Measurements from ENCODE around the gene ABCF2. TPM values are rescaled to one million over a fixed set of nuclear protein-coding genes. Genes with fewer than 3 reads are reported as not detected.

Gene ABCF2
- total and polyA plus RNA-seq, 3 experiments from 2014 or later: 36.7 to 95.1 (median 86.5) TPM

- CTCF ChIA-PET: interaction anchor here (0.7 kb wide), 1 partner anchor 28 kb away, joined by 3 read pairs; no protein-coding TSS in a partner anchor
Measured at GRCh38 chr7:151271699-151272355, 44.8 kb upstream of the ABCF2 start.

GRCh38 chr7:151269511-151269910 lies 42.5 kb upstream of the ABCF2 start:
- H3K4me1 Mint-ChIP-seq: peaks cover 9 to 20% (median 17%) of the 10 kb centered on the region in 3 donors
- peaks cover 0 to 10% of the 10 kb centered on the region in 2 donors for H3K27me3 Mint-ChIP-seq
- Histone ChIP-seq H3K4me1 (ENCODE audit: insufficient read depth, low read length) (peaks cover 11% of the 10 kb centered on the region), H3K9me3 (ENCODE audit: low read length) (no peaks in the 10 kb centered on the region), H3K27ac (ENCODE audit: low read depth, low read length) (no peak overlapping the region), H3K4me3 (ENCODE audit: low read length) (no peak overlapping the region), H3K27me3 (ENCODE audit: insufficient read depth, low read length, poor library complexity, severe bottlenecking) (no peaks in the 10 kb centered on the region), H3K36me3 (ENCODE audit: insufficient read depth, low read length) (no peaks in the 10 kb centered on the region)
- peak overlapping the region in 3 of 8 donors; percentile 27 to 65 (median 36) for H3K27ac Mint-ChIP-seq
- ChIA-PET CTCF (no interaction called here), POLR2A (no interaction called here)
- H3K36me3 Mint-ChIP-seq: peaks cover 0 to 1% (median 0%) of the 10 kb centered on the region in 3 donors
- no peak overlapping the region for H3K4me3 Mint-ChIP-seq
- no peak for DNase-seq
- no peaks in the 10 kb centered on the region for H3K9me3 Mint-ChIP-seq

More at GRCh38 chr7:151271699-151272355, 44.8 kb upstream of the ABCF2 start:
- peaks cover 19% of the 10 kb centered on the region for H3K4me1 ChIP-seq (ENCODE audit: insufficient read depth, low read length)
- H3K27ac ChIP-seq (ENCODE audit: low read depth, low read length): no peak overlapping the region
- Mint-ChIP-seq H3K9me3 (no peaks in the 10 kb centered on the region), H3K27me3 (peaks cover 0 to 4% of the 10 kb centered on the region in 2 donors), H3K36me3 (peaks cover 0 to 1% (median 0%) of the 10 kb centered on the region in 3 donors), H3K4me3 (no peak overlapping the region), H3K4me1 (peaks cover 21 to 35% (median 31%) of the 10 kb centered on the region in 3 donors), H3K27ac (peak overlapping the region; percentile 0 to 80 (median 42))
- peak in 2 of 5 donors; percentile 15 to 44 for DNase-seq
- no peak overlapping the region for H3K4me3 ChIP-seq (ENCODE audit: low read length)
- no peaks in the 10 kb centered on the region for H3K36me3 ChIP-seq (ENCODE audit: insufficient read depth, low read length)
- POLR2A ChIA-PET: no interaction called here
- H3K9me3 ChIP-seq (ENCODE audit: low read length): no peaks in the 10 kb centered on the region
- H3K27me3 ChIP-seq (ENCODE audit: insufficient read depth, low read length, poor library complexity, severe bottlenecking): no peaks in the 10 kb centered on the region

- no peaks in the 10 kb centered on the region for H3K4me1 ChIP-seq (ENCODE audit: insufficient read depth, low read length)
- no peak overlapping the region for H3K4me3 Mint-ChIP-seq
- H3K27ac Mint-ChIP-seq: no peak overlapping the region
- H3K36me3 ChIP-seq (ENCODE audit: insufficient read depth, low read length): no peaks in the 10 kb centered on the region
- H3K4me1 Mint-ChIP-seq: no peaks in the 10 kb centered on the region
- DNase-seq: no peak
- POLR2A ChIA-PET: no interaction called here
- H3K4me3 ChIP-seq (ENCODE audit: low read length): no peak overlapping the region
- H3K9me3 ChIP-seq (ENCODE audit: low read length): no peaks in the 10 kb centered on the region
- peaks cover 8% of the 10 kb centered on the region for H3K27me3 ChIP-seq (ENCODE audit: insufficient read depth, low read length, poor library complexity, severe bottlenecking)
- H3K27ac ChIP-seq (ENCODE audit: low read depth, low read length): no peak overlapping the region
- H3K27me3 Mint-ChIP-seq: peaks cover 6 to 13% of the 10 kb centered on the region in 2 donors
- H3K9me3 Mint-ChIP-seq: no peaks in the 10 kb centered on the region
- peaks cover 0 to 1% (median 0%) of the 10 kb centered on the region in 3 donors for H3K36me3 Mint-ChIP-seq
- CTCF ChIA-PET: interaction anchor here (1.4 kb wide), 1 partner anchor 18 kb away, joined by 3 read pairs; no protein-coding TSS in a partner anchor
Measured at GRCh38 chr7:151265351-151265931, 38.4 kb upstream of the ABCF2 start.

- Histone ChIP-seq H3K4me1 (ENCODE audit: insufficient read depth, low read length) (no peaks in the 10 kb centered on the region), H3K36me3 (ENCODE audit: insufficient read depth, low read length) (no peaks in the 10 kb centered on the region), H3K27ac (ENCODE audit: low read depth, low read length) (no peak overlapping the region), H3K27me3 (ENCODE audit: insufficient read depth, low read length, poor library complexity, severe bottlenecking) (peaks cover 8% of the 10 kb centered on the region), H3K9me3 (ENCODE audit: low read length) (no peaks in the 10 kb centered on the region), H3K4me3 (ENCODE audit: low read length) (no peak overlapping the region)
- Mint-ChIP-seq H3K9me3 (no peaks in the 10 kb centered on the region), H3K4me1 (no peaks in the 10 kb centered on the region), H3K4me3 (no peak overlapping the region), H3K36me3 (peaks cover 0 to 1% (median 0%) of the 10 kb centered on the region in 3 donors), H3K27me3 (peaks cover 6 to 15% of the 10 kb centered on the region in 2 donors), H3K27ac (no peak overlapping the region)
- DNase-seq: no peak
- CTCF ChIA-PET: no interaction called here
- POLR2A ChIA-PET: no interaction called here
Measured at GRCh38 chr7:151264615-151265014, 37.6 kb upstream of the ABCF2 start.

DNA sequence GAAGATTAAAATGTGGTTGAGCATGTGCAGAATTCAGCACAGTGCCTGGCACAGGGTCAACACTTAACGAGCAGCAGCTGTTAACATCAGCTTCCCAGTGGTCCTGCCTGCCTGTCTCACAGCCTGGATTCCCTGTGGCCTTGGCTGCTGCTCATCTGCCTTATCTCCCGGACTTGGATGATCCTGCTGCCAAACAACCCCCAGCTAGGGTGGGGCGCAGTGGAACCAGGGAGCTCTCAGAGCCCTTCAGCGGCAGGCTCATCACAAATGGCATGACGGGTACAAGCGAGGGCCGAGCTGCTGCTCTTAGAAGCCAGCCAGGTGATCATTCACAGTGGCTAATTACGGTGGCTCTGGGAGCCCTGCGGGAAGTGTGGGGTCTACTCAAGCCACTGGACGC lies 34.5 kb upstream of the ABCF2 start:
- Mint-ChIP-seq H3K27ac (no peak overlapping the region), H3K36me3 (peaks cover 0 to 8% (median 0%) of the 10 kb centered on the region in 3 donors), H3K27me3 (peaks cover 20 to 23% of the 10 kb centered on the region in 2 donors), H3K9me3 (no peaks in the 10 kb centered on the region), H3K4me1 (no peaks in the 10 kb centered on the region), H3K4me3 (no peak overlapping the region)
- Histone ChIP-seq H3K9me3 (ENCODE audit: low read length) (no peaks in the 10 kb centered on the region), H3K36me3 (ENCODE audit: insufficient read depth, low read length) (no peaks in the 10 kb centered on the region), H3K4me3 (ENCODE audit: low read length) (no peak overlapping the region), H3K27me3 (ENCODE audit: insufficient read depth, low read length, poor library complexity, severe bottlenecking) (peaks cover 8% of the 10 kb centered on the region), H3K27ac (ENCODE audit: low read depth, low read length) (no peak overlapping the region), H3K4me1 (ENCODE audit: insufficient read depth, low read length) (no peaks in the 10 kb centered on the region)
- no peak for DNase-seq
- POLR2A ChIA-PET: no interaction called here
- CTCF ChIA-PET: interaction anchor here (2.1 kb wide), 1 partner anchor 17 kb away, joined by 5 read pairs; no protein-coding TSS in a partner anchor

- H3K4me1 Mint-ChIP-seq: no peaks in the 10 kb centered on the region
- H3K4me3 ChIP-seq (ENCODE audit: low read length): no peak overlapping the region
- peaks cover 8% of the 10 kb centered on the region for H3K27me3 ChIP-seq (ENCODE audit: insufficient read depth, low read length, poor library complexity, severe bottlenecking)
- peaks cover 0 to 8% (median 0%) of the 10 kb centered on the region in 3 donors for H3K36me3 Mint-ChIP-seq
- no peak overlapping the region for H3K27ac Mint-ChIP-seq
- H3K27ac ChIP-seq (ENCODE audit: low read depth, low read length): no peak overlapping the region
- H3K4me3 Mint-ChIP-seq: no peak overlapping the region
- no peaks in the 10 kb centered on the region for H3K9me3 Mint-ChIP-seq
- ChIA-PET CTCF (interaction anchor here (2.1 kb wide), 1 partner anchor 17 kb away, joined by 5 read pairs; no protein-coding TSS in a partner anchor), POLR2A (no interaction called here)
- H3K36me3 ChIP-seq (ENCODE audit: insufficient read depth, low read length): no peaks in the 10 kb centered on the region
- no peaks in the 10 kb centered on the region for H3K9me3 ChIP-seq (ENCODE audit: low read length)
- no peak for DNase-seq
- no peaks in the 10 kb centered on the region for H3K4me1 ChIP-seq (ENCODE audit: insufficient read depth, low read length)
- peaks cover 19 to 26% of the 10 kb centered on the region in 2 donors for H3K27me3 Mint-ChIP-seq
Measured at GRCh38 chr7:151260883-151261282, 33.9 kb upstream of the ABCF2 start.

DNA sequence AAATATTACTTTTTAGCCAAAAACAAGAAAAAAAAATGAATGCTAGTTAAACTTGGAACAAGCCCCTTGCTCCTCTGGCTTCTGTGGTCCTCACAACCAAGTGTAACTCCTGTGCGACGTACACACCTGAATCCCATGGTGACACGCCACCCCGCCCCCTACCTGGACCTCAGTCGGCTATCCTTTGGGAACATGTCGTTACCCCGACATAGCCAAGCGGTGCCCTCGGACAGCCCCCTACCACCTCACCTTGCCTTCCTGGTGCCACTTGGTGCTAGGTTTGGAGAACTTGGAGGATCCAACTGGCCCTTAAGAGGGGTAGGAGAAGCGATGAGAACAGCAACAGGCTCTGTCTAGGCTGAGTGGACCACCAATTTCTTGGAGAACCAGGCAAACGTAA lies 33.5 kb upstream of the ABCF2 start:
- CTCF ChIA-PET: interaction anchor here (2.1 kb wide), 1 partner anchor 16 kb away, joined by 5 read pairs; no protein-coding TSS in a partner anchor
- Mint-ChIP-seq H3K4me1 (no peaks in the 10 kb centered on the region), H3K4me3 (no peak overlapping the region), H3K36me3 (peaks cover 0 to 8% (median 0%) of the 10 kb centered on the region in 3 donors), H3K9me3 (no peaks in the 10 kb centered on the region), H3K27me3 (peaks cover 17 to 27% of the 10 kb centered on the region in 2 donors), H3K27ac (peak overlapping the region in 1 of 8 donors; percentile 4)
- no peak for DNase-seq
- H3K27me3 ChIP-seq (ENCODE audit: insufficient read depth, low read length, poor library complexity, severe bottlenecking): peaks cover 8% of the 10 kb centered on the region
- POLR2A ChIA-PET: no interaction called here
- no peaks in the 10 kb centered on the region for H3K4me1 ChIP-seq (ENCODE audit: insufficient read depth, low read length)
- no peaks in the 10 kb centered on the region for H3K36me3 ChIP-seq (ENCODE audit: insufficient read depth, low read length)
- H3K27ac ChIP-seq (ENCODE audit: low read depth, low read length): no peak overlapping the region
- H3K4me3 ChIP-seq (ENCODE audit: low read length): no peak overlapping the region
- no peaks in the 10 kb centered on the region for H3K9me3 ChIP-seq (ENCODE audit: low read length)

DNA sequence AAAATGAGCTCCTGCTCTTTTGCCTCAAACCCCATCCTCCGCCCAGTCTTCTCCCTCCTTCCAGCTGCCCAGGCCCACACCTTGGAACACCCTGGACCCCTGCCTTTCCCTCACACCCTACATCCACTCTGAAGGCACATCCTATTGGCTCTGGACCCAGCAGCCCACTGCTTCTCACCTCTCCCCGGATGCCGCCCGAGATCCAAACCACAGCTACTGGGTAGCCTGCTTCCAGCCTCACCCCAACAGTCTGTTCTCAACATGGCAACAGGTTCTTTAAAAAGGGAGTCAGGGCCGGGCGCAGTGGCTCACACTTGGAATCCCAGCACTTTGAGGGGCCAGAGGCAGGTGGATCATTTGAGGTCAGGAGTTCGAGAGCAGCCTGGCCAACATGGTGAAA lies 31.0 kb upstream of the ABCF2 start:
- CTCF ChIA-PET: interaction anchor here (1.0 kb wide), 1 partner anchor 10 kb away, joined by 7 read pairs; the partner anchor contains the start of gene SMARCD3
- Mint-ChIP-seq H3K9me3 (no peaks in the 10 kb centered on the region), H3K4me1 (no peaks in the 10 kb centered on the region), H3K27ac (peak overlapping the region in 1 of 8 donors; percentile 30), H3K27me3 (peaks cover 28 to 32% of the 10 kb centered on the region in 2 donors), H3K36me3 (peaks cover 0 to 8% (median 0%) of the 10 kb centered on the region in 3 donors), H3K4me3 (no peak overlapping the region)
- Histone ChIP-seq H3K9me3 (ENCODE audit: low read length) (no peaks in the 10 kb centered on the region), H3K36me3 (ENCODE audit: insufficient read depth, low read length) (no peaks in the 10 kb centered on the region), H3K4me3 (ENCODE audit: low read length) (no peak overlapping the region), H3K27ac (ENCODE audit: low read depth, low read length) (no peak overlapping the region), H3K27me3 (ENCODE audit: insufficient read depth, low read length, poor library complexity, severe bottlenecking) (peaks cover 8% of the 10 kb centered on the region), H3K4me1 (ENCODE audit: insufficient read depth, low read length) (no peaks in the 10 kb centered on the region)
- POLR2A ChIA-PET: no interaction called here
- DNase-seq: no peak
